Mesenchymal stem cell (in vitro differentiated cells and primary cell): ENCODE results near the gene TNRC6C.
"Not testable (repeated sequence)": the region's sequence is repeated elsewhere in the genome, so short reads cannot be mapped to it uniquely, and the experiment has no call there.

ENCODE experiments used
- DNase-seq: peaks from one replicate; pipeline ENCODE4 v3.0.0-alpha.2; 2013
- H2AFZ ChIP-seq: one replicate; pipeline ENCODE4 v1.6.1; 2013; ENCODE audit warnings: low read depth, mild to moderate bottlenecking, control low read depth, inconsistent platforms, low read length, moderate library complexity
- H2AK5ac ChIP-seq: 2 replicates; pipeline ENCODE4 v1.6.1; 2013; ENCODE audit warnings: low read length, moderate library complexity, mild to moderate bottlenecking, inconsistent platforms; ENCODE audit not compliant: severe bottlenecking
- H2BK120ac ChIP-seq: one replicate; pipeline ENCODE4 v1.6.1; 2013; ENCODE audit warnings: low read depth, mild to moderate bottlenecking, inconsistent platforms, low read length, moderate library complexity
- H2BK12ac ChIP-seq, 2 experiments: one replicate each; pipeline ENCODE4 v1.6.1; 2013; ENCODE audit warnings: inconsistent platforms in 2 of 2, low read length in 2 of 2, mild to moderate bottlenecking in 2 of 2, moderate library complexity in 2 of 2, control low read depth in 1 of 2
- H2BK15ac ChIP-seq: one replicate; pipeline ENCODE4 v1.6.1; 2013; ENCODE audit warnings: mild to moderate bottlenecking, low read depth, inconsistent platforms; ENCODE audit not compliant: poor library complexity, severe bottlenecking
- H2BK5ac ChIP-seq: 2 replicates; pipeline ENCODE4 v1.6.1; 2013; ENCODE audit warnings: low read depth, mild to moderate bottlenecking, low read length, control low read depth, inconsistent platforms; ENCODE audit not compliant: poor library complexity, severe bottlenecking
- H3K14ac ChIP-seq, 2 experiments: one replicate each; pipeline ENCODE4 v1.6.1; 2013; ENCODE audit warnings: inconsistent platforms in 2 of 2, low read length in 2 of 2, control low read depth in 1 of 2, mild to moderate bottlenecking in 1 of 2, moderate library complexity in 1 of 2
- H3K18ac ChIP-seq, 2 experiments: one replicate each; pipeline ENCODE4 v1.6.1; 2013; ENCODE audit warnings: inconsistent platforms in 2 of 2, low read length in 2 of 2, control low read depth in 1 of 2, low read depth in 1 of 2, mild to moderate bottlenecking in 1 of 2
- H3K23ac ChIP-seq, 2 experiments: one replicate each; pipeline ENCODE4 v1.6.1; 2013; ENCODE audit warnings: inconsistent platforms in 2 of 2, low read length in 2 of 2, mild to moderate bottlenecking in 2 of 2, moderate library complexity in 2 of 2, control low read depth in 1 of 2
- H3K27ac ChIP-seq: 2 replicates; pipeline ENCODE4 v1.5.1; 2013; ENCODE audit warnings: mild to moderate bottlenecking, moderate library complexity, low read length, control low read depth, inconsistent platforms; ENCODE audit not compliant: poor library complexity, severe bottlenecking
- H3K27me3 ChIP-seq, 2 experiments: 2 replicates each; pipeline versions ENCODE4 v1.6.1 to v1.7.0; 2013; ENCODE audit warnings: low read length in 2 of 2, mild to moderate bottlenecking in 2 of 2, moderate library complexity in 2 of 2, control low read depth in 1 of 2, inconsistent platforms in 1 of 2; ENCODE audit not compliant: control insufficient read depth in 1 of 2, insufficient read depth in 1 of 2
- H3K36me3 ChIP-seq, 2 experiments: 2 replicates each; pipeline versions ENCODE4 v1.6.1 to v1.7.0; 2013; ENCODE audit warnings: low read length in 2 of 2, control low read depth in 1 of 2, inconsistent platforms in 1 of 2, low read depth in 1 of 2, mild to moderate bottlenecking in 1 of 2; ENCODE audit not compliant: insufficient read depth in 2 of 2, control insufficient read depth in 1 of 2
- H3K4ac ChIP-seq, 2 experiments: one replicate each; pipeline ENCODE4 v1.6.1; 2013; ENCODE audit warnings: inconsistent platforms in 2 of 2, low read length in 2 of 2, mild to moderate bottlenecking in 2 of 2, moderate library complexity in 2 of 2, control low read depth in 1 of 2, low read depth in 1 of 2
- H3K4me1 ChIP-seq: 2 replicates; pipeline ENCODE4 v1.6.1; 2013; ENCODE audit warnings: low read depth, low read length, control low read depth; ENCODE audit not compliant: control insufficient read depth, insufficient read depth
- H3K4me2 ChIP-seq: 2 replicates; pipeline ENCODE4 v1.6.1; 2013; ENCODE audit warnings: low read length, mild to moderate bottlenecking, inconsistent platforms; ENCODE audit not compliant: poor library complexity, severe bottlenecking
- H3K4me3 ChIP-seq, 2 experiments: 2 replicates each; pipeline versions ENCODE4 v1.5.1 to v1.7.0; 2013; ENCODE audit warnings: low read length in 2 of 2, mild to moderate bottlenecking in 2 of 2, control low read depth in 1 of 2, low read depth in 1 of 2; ENCODE audit not compliant: insufficient read depth in 1 of 2
- H3K79me1 ChIP-seq: replicated peaks from 2 replicates; pipeline ENCODE4 v1.6.1; 2013; ENCODE audit warnings: mild to moderate bottlenecking, control low read depth, low read length, inconsistent platforms; ENCODE audit not compliant: poor library complexity, severe bottlenecking
- H3K9ac ChIP-seq: 2 replicates; pipeline ENCODE4 v1.7.0; 2013; ENCODE audit warnings: mild to moderate bottlenecking, low read length, moderate library complexity
- H3K9me3 ChIP-seq: 2 replicates; pipeline ENCODE4 v1.7.0; 2013; ENCODE audit warnings: mild to moderate bottlenecking, low read length; ENCODE audit not compliant: control insufficient read depth
- H4K8ac ChIP-seq: one replicate; pipeline ENCODE4 v1.6.1; 2013; ENCODE audit warnings: inconsistent platforms, mild to moderate bottlenecking, low read length, moderate library complexity
- H4K91ac ChIP-seq: one replicate; pipeline ENCODE4 v1.6.1; 2013; ENCODE audit warnings: mild to moderate bottlenecking, low read length, inconsistent platforms
- WGBS: methylation state at CpG from one replicate; pipeline ENCODE4 v1.1.7; 2013; ENCODE audit warnings: mixed read lengths; 5-methylcytosine and 5-hydroxymethylcytosine counted together

The TNRC6C gene

DNA sequence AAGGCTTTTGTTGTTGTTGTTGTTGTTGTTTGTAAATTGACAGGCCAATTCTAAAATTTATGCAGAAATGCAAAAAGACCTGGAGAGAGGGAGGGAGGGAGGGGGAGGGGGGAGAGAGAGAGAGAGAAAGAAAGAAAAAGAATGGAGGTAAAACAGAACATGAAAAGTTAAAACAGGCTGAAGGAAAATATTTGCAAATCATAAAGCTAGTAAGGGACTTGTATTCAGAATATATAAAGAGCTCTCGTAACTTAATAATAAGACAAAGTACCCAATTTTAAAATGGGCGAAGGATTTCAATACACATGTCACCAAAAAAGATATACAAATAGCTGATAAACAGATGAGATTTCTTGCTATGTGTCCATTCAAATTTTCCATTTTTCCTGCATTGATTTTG, 15.4 kb downstream of the TNRC6C start:
- Histone ChIP-seq H3K36me3 (no peaks in the 10 kb centered on the region), H3K4me3 (no peak overlapping the region), H3K4me2 (no peak overlapping the region), H4K91ac (no peak overlapping the region), H2BK15ac (no peak overlapping the region), H3K27me3 (no peaks in the 10 kb centered on the region), H3K18ac (no peak overlapping the region), H3K79me1 (peaks cover 22% of the 10 kb centered on the region), H3K9ac (no peak overlapping the region), H3K27ac (no peak overlapping the region), H4K8ac (no peak overlapping the region), H3K4ac (no peak overlapping the region), H3K9me3 (no peaks in the 10 kb centered on the region), H2AK5ac (no peak overlapping the region), H3K14ac (no peak overlapping the region), H2BK12ac (no peak overlapping the region), H3K23ac (no peak overlapping the region), H2AFZ (no peak overlapping the region), H2BK120ac (no peak overlapping the region), H3K4me1 (peaks cover 1% of the 10 kb centered on the region), H2BK5ac (no peak overlapping the region)
- no CpG with 5 or more reads among the region's 2 CpGs for WGBS
- no peak for DNase-seq

DNA sequence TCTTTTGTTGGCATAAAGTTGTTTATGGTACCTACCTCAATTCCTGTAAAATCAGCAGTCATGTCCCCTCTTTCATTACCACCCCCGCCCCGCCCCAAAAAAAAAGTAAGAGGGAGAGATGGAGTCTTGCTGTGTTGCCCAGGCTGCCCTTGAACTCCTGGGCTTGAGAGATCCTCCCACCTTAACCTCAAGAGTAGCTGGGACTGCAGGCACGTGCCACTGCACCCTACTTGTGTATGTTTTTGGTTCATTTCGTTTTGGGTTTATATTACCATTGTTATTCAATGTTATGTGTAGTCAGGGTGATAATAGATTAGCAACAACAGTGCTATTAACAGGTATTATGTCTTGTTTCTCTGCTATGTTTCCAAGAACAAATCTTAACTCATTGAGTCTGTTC, 15.9 kb downstream of the TNRC6C start:
- Histone ChIP-seq H3K9ac (no peak overlapping the region), H3K4me3 (no peak overlapping the region), H3K79me1 (peaks cover 21% of the 10 kb centered on the region), H3K23ac (no peak overlapping the region), H4K91ac (no peak overlapping the region), H3K4me1 (peaks cover 1% of the 10 kb centered on the region), H3K27ac (no peak overlapping the region), H2AK5ac (no peak overlapping the region), H3K18ac (no peak overlapping the region), H3K14ac (no peak overlapping the region), H3K36me3 (no peaks in the 10 kb centered on the region), H3K4ac (no peak overlapping the region), H2BK15ac (no peak overlapping the region), H2BK12ac (no peak overlapping the region), H2AFZ (no peak overlapping the region), H4K8ac (no peak overlapping the region), H2BK120ac (no peak overlapping the region), H3K4me2 (no peak overlapping the region), H2BK5ac (no peak overlapping the region), H3K9me3 (no peaks in the 10 kb centered on the region), H3K27me3 (no peaks in the 10 kb centered on the region)
- no peak for DNase-seq
- WGBS = 97% methylated on average over 2 of the region's 4 CpGs

DNA sequence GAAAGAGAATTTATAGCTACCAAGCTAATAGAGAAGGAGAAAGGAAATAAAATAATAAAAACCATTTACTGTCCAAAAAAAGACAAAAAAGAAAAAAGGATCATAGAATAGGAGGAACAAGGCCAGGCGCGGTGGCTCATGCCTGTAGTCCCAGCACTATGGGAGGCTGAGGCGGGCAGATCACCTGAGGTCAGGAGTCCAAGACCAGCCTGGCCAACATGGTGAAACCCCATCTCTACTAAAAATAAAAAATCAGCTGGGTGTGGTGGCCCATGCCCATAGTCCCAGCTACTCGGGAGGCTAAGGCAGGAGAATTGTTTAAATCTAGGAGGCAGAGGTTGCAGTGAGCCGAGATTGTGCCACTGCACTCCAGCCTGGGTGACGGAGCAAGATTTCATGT, 23.9 kb downstream of the TNRC6C start:
- H4K91ac ChIP-seq, H3K4me1 ChIP-seq, H2BK120ac ChIP-seq, H2BK5ac ChIP-seq, H3K9me3 ChIP-seq, H3K27me3 ChIP-seq, H3K23ac ChIP-seq, H2BK12ac ChIP-seq, H3K4ac ChIP-seq, H2AK5ac ChIP-seq, H3K18ac ChIP-seq, H2BK15ac ChIP-seq, H3K9ac ChIP-seq, H3K4me3 ChIP-seq, H3K27ac ChIP-seq, H4K8ac ChIP-seq, DNase-seq, H3K4me2 ChIP-seq, H3K36me3 ChIP-seq, H2AFZ ChIP-seq, H3K14ac ChIP-seq: not testable (repeated sequence)
- WGBS = 97% methylated on average over 6 of the region's 6 CpGs
- H3K79me1 ChIP-seq = peaks cover 16% of the 10 kb centered on the region

DNA sequence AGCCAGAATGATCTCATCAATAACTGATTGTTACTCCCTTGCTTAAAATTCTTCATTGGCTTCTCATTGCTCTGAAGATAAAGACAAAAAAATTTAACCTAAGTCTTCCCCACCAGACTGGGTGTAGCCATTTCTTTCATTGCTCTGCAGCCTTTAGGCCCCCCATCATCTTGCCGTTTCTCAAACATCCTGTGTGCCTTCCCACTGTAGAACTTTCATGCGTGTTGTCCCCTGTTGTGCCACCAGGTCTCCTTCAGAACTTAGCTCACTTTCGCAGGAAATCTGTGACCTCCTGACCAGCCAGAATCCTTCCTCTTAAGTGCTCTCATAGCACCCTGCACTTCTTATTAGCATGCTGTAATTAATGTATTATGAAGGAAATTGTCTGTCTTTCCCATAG, 31.8 kb downstream of the TNRC6C start:
- Histone ChIP-seq H3K23ac (no peak overlapping the region), H3K27me3 (no peaks in the 10 kb centered on the region), H3K27ac (no peak overlapping the region), H3K4me1 (peaks cover 2% of the 10 kb centered on the region), H3K14ac (no peak overlapping the region), H3K4me3 (no peak overlapping the region), H2BK15ac (no peak overlapping the region), H2BK5ac (no peak overlapping the region), H3K36me3 (no peaks in the 10 kb centered on the region), H3K79me1 (peaks cover 15% of the 10 kb centered on the region), H2BK120ac (no peak overlapping the region), H4K91ac (no peak overlapping the region), H2BK12ac (no peak overlapping the region), H3K9me3 (no peaks in the 10 kb centered on the region), H3K9ac (no peak overlapping the region), H3K4me2 (no peak overlapping the region), H2AFZ (no peak overlapping the region), H4K8ac (no peak overlapping the region), H2AK5ac (no peak overlapping the region), H3K4ac (no peak overlapping the region), H3K18ac (no peak overlapping the region)
- 88% methylated on average over 2 of the region's 3 CpGs for WGBS
- no peak for DNase-seq
